ENCODE measurements around the gene BCL2.

The BCL2 gene

GRCh38 chr18:63287691-63288220 is 31.8 kb downstream of the BCL2 start:
- H3K9ac ChIP-seq (ENCODE audit: low read depth in 1 of 2, low read length in 2 of 2), result no peak overlapping the region
- H3K4me1 ChIP-seq (ENCODE audit: control insufficient read depth in 1 of 2, insufficient read depth in 2 of 2, low read length in 2 of 2), result peaks cover 10 to 13% of the 10 kb centered on the region in 2 donors
- no peaks in the 10 kb centered on the region for H3K9me3 ChIP-seq (ENCODE audit: control insufficient read depth in 1 of 2, low read length in 2 of 2)
- no peak overlapping the region for H3K27ac ChIP-seq (ENCODE audit: low read depth, low read length)
- no peaks in the 10 kb centered on the region for H3K36me3 ChIP-seq (ENCODE audit: control insufficient read depth in 1 of 2, insufficient read depth in 2 of 2, low read length in 2 of 2)
- no peaks in the 10 kb centered on the region for H3K27me3 ChIP-seq (ENCODE audit: control insufficient read depth in 1 of 2, insufficient read depth in 2 of 2, low read length in 2 of 2)
- H3K4me3 ChIP-seq (ENCODE audit: low read depth in 1 of 2, low read length in 2 of 2), result no peak overlapping the region

- peaks cover 10 to 13% of the 10 kb centered on the region in 2 donors for H3K4me1 ChIP-seq (ENCODE audit: control insufficient read depth in 1 of 2, insufficient read depth in 2 of 2, low read length in 2 of 2)
- no peak overlapping the region for H3K9ac ChIP-seq (ENCODE audit: low read depth in 1 of 2, low read length in 2 of 2)
- no peak overlapping the region for H3K27ac ChIP-seq (ENCODE audit: low read depth, low read length)
- no peaks in the 10 kb centered on the region for H3K9me3 ChIP-seq (ENCODE audit: control insufficient read depth in 1 of 2, low read length in 2 of 2)
- H3K4me3 ChIP-seq (ENCODE audit: low read depth in 1 of 2, low read length in 2 of 2), result no peak overlapping the region
- H3K36me3 ChIP-seq (ENCODE audit: control insufficient read depth in 1 of 2, insufficient read depth in 2 of 2, low read length in 2 of 2), result no peaks in the 10 kb centered on the region
- H3K27me3 ChIP-seq (ENCODE audit: control insufficient read depth in 1 of 2, insufficient read depth in 2 of 2, low read length in 2 of 2), result no peaks in the 10 kb centered on the region
Observed at GRCh38 chr18:63286926-63287325, 32.6 kb downstream of the BCL2 start.

- no peak overlapping the region for H3K4me3 ChIP-seq (ENCODE audit: low read depth in 1 of 2, low read length in 2 of 2)
- no peak overlapping the region for H3K27ac ChIP-seq (ENCODE audit: low read depth, low read length)
- peaks cover 0 to 3% of the 10 kb centered on the region in 2 donors for H3K36me3 ChIP-seq (ENCODE audit: control insufficient read depth in 1 of 2, insufficient read depth in 2 of 2, low read length in 2 of 2)
- H3K9me3 ChIP-seq (ENCODE audit: control insufficient read depth in 1 of 2, low read length in 2 of 2), result no peaks in the 10 kb centered on the region
- peaks cover 7 to 10% of the 10 kb centered on the region in 2 donors for H3K4me1 ChIP-seq (ENCODE audit: control insufficient read depth in 1 of 2, insufficient read depth in 2 of 2, low read length in 2 of 2)
- H3K9ac ChIP-seq (ENCODE audit: low read depth in 1 of 2, low read length in 2 of 2), result no peak overlapping the region
- no peaks in the 10 kb centered on the region for H3K27me3 ChIP-seq (ENCODE audit: control insufficient read depth in 1 of 2, insufficient read depth in 2 of 2, low read length in 2 of 2)
Observed at GRCh38 chr18:63284827-63285733, 34.5 kb downstream of the BCL2 start.

GRCh38 chr18:63284173-63284799 is 35.3 kb downstream of the BCL2 start:
- Histone ChIP-seq H3K4me1 (ENCODE audit: control insufficient read depth in 1 of 2, insufficient read depth in 2 of 2, low read length in 2 of 2) (peaks cover 7 to 10% of the 10 kb centered on the region in 2 donors), H3K36me3 (ENCODE audit: control insufficient read depth in 1 of 2, insufficient read depth in 2 of 2, low read length in 2 of 2) (peaks cover 0 to 3% of the 10 kb centered on the region in 2 donors), H3K27ac (ENCODE audit: low read depth, low read length) (no peak overlapping the region), H3K9ac (ENCODE audit: low read depth in 1 of 2, low read length in 2 of 2) (no peak overlapping the region), H3K9me3 (ENCODE audit: control insufficient read depth in 1 of 2, low read length in 2 of 2) (no peaks in the 10 kb centered on the region), H3K27me3 (ENCODE audit: control insufficient read depth in 1 of 2, insufficient read depth in 2 of 2, low read length in 2 of 2) (no peaks in the 10 kb centered on the region), H3K4me3 (ENCODE audit: low read depth in 1 of 2, low read length in 2 of 2) (no peak overlapping the region)

- H3K4me3 ChIP-seq (ENCODE audit: low read depth in 1 of 2, low read length in 2 of 2), result no peak overlapping the region
- no peaks in the 10 kb centered on the region for H3K27me3 ChIP-seq (ENCODE audit: control insufficient read depth in 1 of 2, insufficient read depth in 2 of 2, low read length in 2 of 2)
- H3K36me3 ChIP-seq (ENCODE audit: control insufficient read depth in 1 of 2, insufficient read depth in 2 of 2, low read length in 2 of 2), result peaks cover 0 to 3% of the 10 kb centered on the region in 2 donors
- H3K27ac ChIP-seq (ENCODE audit: low read depth, low read length), result no peak overlapping the region
- H3K4me1 ChIP-seq (ENCODE audit: control insufficient read depth in 1 of 2, insufficient read depth in 2 of 2, low read length in 2 of 2), result peaks cover 7 to 10% of the 10 kb centered on the region in 2 donors
- H3K9ac ChIP-seq (ENCODE audit: low read depth in 1 of 2, low read length in 2 of 2), result no peak overlapping the region
- H3K9me3 ChIP-seq (ENCODE audit: control insufficient read depth in 1 of 2, low read length in 2 of 2), result no peaks in the 10 kb centered on the region
Observed at GRCh38 chr18:63283305-63284094, 36.1 kb downstream of the BCL2 start.

GRCh38 chr18:63282793-63283192 is 36.8 kb downstream of the BCL2 start:
- no peaks in the 10 kb centered on the region for H3K9me3 ChIP-seq (ENCODE audit: control insufficient read depth in 1 of 2, low read length in 2 of 2)
- peaks cover 0 to 3% of the 10 kb centered on the region in 2 donors for H3K36me3 ChIP-seq (ENCODE audit: control insufficient read depth in 1 of 2, insufficient read depth in 2 of 2, low read length in 2 of 2)
- H3K27me3 ChIP-seq (ENCODE audit: control insufficient read depth in 1 of 2, insufficient read depth in 2 of 2, low read length in 2 of 2), result no peaks in the 10 kb centered on the region
- H3K4me1 ChIP-seq (ENCODE audit: control insufficient read depth in 1 of 2, insufficient read depth in 2 of 2, low read length in 2 of 2), result peaks cover 7% of the 10 kb centered on the region in 2 donors
- no peak overlapping the region for H3K27ac ChIP-seq (ENCODE audit: low read depth, low read length)
- no peak overlapping the region for H3K4me3 ChIP-seq (ENCODE audit: low read depth in 1 of 2, low read length in 2 of 2)
- H3K9ac ChIP-seq (ENCODE audit: low read depth in 1 of 2, low read length in 2 of 2), result no peak overlapping the region

- H3K4me3 ChIP-seq (ENCODE audit: low read depth in 1 of 2, low read length in 2 of 2), result no peak overlapping the region
- no peak overlapping the region for H3K27ac ChIP-seq (ENCODE audit: low read depth, low read length)
- H3K9me3 ChIP-seq (ENCODE audit: control insufficient read depth in 1 of 2, low read length in 2 of 2), result no peaks in the 10 kb centered on the region
- H3K4me1 ChIP-seq (ENCODE audit: control insufficient read depth in 1 of 2, insufficient read depth in 2 of 2, low read length in 2 of 2), result no peaks in the 10 kb centered on the region
- H3K36me3 ChIP-seq (ENCODE audit: control insufficient read depth in 1 of 2, insufficient read depth in 2 of 2, low read length in 2 of 2), result no peaks in the 10 kb centered on the region
- no peaks in the 10 kb centered on the region for H3K27me3 ChIP-seq (ENCODE audit: control insufficient read depth in 1 of 2, insufficient read depth in 2 of 2, low read length in 2 of 2)
- H3K9ac ChIP-seq (ENCODE audit: low read depth in 1 of 2, low read length in 2 of 2), result no peak overlapping the region
Observed at GRCh38 chr18:63273222-63273927, 46.2 kb downstream of the BCL2 start.

- Histone ChIP-seq H3K27ac (ENCODE audit: low read depth, low read length) (no peak overlapping the region), H3K4me1 (ENCODE audit: control insufficient read depth in 1 of 2, insufficient read depth in 2 of 2, low read length in 2 of 2) (no peaks in the 10 kb centered on the region), H3K9me3 (ENCODE audit: control insufficient read depth in 1 of 2, low read length in 2 of 2) (no peaks in the 10 kb centered on the region), H3K9ac (ENCODE audit: low read depth in 1 of 2, low read length in 2 of 2) (no peak overlapping the region), H3K4me3 (ENCODE audit: low read depth in 1 of 2, low read length in 2 of 2) (no peak overlapping the region), H3K27me3 (ENCODE audit: control insufficient read depth in 1 of 2, insufficient read depth in 2 of 2, low read length in 2 of 2) (no peaks in the 10 kb centered on the region), H3K36me3 (ENCODE audit: control insufficient read depth in 1 of 2, insufficient read depth in 2 of 2, low read length in 2 of 2) (no peaks in the 10 kb centered on the region)
Observed at GRCh38 chr18:63272638-63273037, 46.9 kb downstream of the BCL2 start.

GRCh38 chr18:63271881-63272299 is 47.7 kb downstream of the BCL2 start:
- no peaks in the 10 kb centered on the region for H3K27me3 ChIP-seq (ENCODE audit: control insufficient read depth in 1 of 2, insufficient read depth in 2 of 2, low read length in 2 of 2)
- H3K9ac ChIP-seq (ENCODE audit: low read depth in 1 of 2, low read length in 2 of 2), result no peak overlapping the region
- H3K36me3 ChIP-seq (ENCODE audit: control insufficient read depth in 1 of 2, insufficient read depth in 2 of 2, low read length in 2 of 2), result no peaks in the 10 kb centered on the region
- H3K9me3 ChIP-seq (ENCODE audit: control insufficient read depth in 1 of 2, low read length in 2 of 2), result no peaks in the 10 kb centered on the region
- H3K27ac ChIP-seq (ENCODE audit: low read depth, low read length), result no peak overlapping the region
- H3K4me1 ChIP-seq (ENCODE audit: control insufficient read depth in 1 of 2, insufficient read depth in 2 of 2, low read length in 2 of 2), result peaks cover 5% of the 10 kb centered on the region in 2 donors
- H3K4me3 ChIP-seq (ENCODE audit: low read depth in 1 of 2, low read length in 2 of 2), result no peak overlapping the region

Measured in duodenal mucosa (tissue), 2 donors.